ENCODE results near the gene BEAN1. TPM values are rescaled to one million over a fixed set of nuclear protein-coding genes. Genes with fewer than 3 reads are reported as not detected.

The BEAN1 gene
- total and polyA plus RNA-seq, 9 of the 15 experiments (the other 6 are each of a cell fraction or from before 2014, with no cell fraction given) = not detected

DNA sequence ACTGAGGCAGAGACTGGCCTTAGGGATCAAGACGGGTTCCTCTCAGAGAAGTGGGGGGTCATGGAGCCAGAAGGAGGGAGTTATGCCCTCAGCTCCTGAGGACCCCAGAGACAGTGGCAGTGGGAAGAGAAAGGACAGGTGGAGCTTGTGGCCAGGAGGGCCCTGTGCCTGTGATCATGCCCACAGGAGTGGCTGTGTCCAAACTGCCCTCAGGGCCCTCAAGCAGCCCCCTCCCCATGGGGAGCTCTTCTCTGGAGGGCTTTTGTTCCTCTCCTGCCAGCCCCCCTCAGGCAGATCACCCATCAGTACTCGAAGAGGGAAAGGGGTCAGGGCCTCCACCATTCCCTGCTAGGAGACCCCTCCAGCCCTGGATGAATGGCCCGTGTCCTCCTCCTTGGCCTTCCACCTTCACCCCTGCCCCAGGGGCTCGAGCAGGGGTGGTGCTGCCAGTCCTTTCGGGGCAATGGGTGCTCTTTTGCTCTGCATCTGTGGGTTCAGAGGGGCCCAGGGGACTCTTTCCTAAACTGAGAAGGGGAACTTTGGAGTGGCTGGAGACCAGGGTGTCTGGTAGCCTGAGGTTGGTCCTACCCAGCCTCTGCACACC lies 52.7 kb downstream of the BEAN1 start (continued):
- TF ChIP-seq, protein P1, sequence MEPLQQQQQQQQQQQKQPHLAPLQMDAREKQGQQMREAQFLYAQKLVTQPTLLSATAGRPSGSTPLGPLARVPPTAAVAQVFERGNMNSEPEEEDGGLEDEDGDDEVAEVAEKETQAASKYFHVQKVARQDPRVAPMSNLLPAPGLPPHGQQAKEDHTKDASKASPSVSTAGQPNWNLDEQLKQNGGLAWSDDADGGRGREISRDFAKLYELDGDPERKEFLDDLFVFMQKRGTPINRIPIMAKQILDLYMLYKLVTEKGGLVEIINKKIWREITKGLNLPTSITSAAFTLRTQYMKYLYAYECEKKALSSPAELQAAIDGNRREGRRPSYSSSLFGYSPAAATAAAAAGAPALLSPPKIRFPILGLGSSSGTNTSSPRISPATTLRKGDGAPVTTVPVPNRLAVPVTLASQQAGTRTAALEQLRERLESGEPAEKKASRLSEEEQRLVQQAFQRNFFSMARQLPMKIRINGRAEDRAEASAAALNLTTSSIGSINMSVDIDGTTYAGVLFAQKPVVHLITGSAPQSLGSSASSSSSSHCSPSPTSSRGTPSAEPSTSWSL (CRISPR knock-in tag; IDR thresholded peaks at IDR 0.05; ENCODE audit: borderline replicate concordance) = no peak

DNA sequence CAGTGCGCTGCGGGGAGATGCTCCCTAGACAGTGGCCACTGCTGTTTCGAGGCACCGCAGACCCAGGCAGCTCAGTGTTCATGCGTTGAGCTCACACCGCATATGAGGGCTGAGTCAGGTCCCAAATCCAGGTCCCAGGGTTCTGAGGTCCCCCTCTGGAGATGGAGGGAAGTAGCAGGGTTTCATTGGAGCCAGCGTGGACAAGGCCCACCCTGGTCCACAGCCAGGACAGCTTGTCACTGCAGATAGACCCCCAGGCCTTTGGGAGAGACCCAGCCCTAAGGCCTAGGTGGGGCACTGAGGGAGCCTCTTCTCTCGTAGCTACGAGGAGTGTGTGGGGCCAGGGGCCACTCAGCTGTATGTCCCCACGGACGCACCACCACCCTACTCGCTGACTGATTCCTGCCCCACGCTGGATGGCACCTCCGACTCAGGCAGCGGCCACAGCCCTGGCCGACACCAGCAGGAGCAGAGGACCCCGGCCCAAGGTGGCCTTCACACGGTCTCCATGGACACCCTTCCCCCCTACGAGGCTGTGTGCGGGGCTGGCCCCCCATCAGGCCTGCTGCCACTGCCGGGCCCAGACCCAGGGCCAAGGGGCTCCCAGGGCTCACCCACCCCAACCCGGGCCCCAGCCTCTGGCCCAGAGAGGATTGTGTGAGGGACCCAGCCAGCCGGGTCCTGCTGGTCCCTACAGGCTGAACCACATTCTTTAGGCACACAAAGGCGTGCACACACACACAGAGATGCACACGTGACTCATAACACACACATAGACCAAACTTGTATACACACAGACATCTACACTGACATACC lies 53.4 kb downstream of the BEAN1 start:
- Histone ChIP-seq H3K4me2 (ENCODE audit: insufficient read depth, low read length) (no peak overlapping the region), H3K36me3 (ENCODE audit: control insufficient read depth, insufficient read depth, low read length) (no peaks in the 10 kb centered on the region), H3K9me1 (ENCODE audit: control insufficient read depth, insufficient read depth, low read length) (peaks cover 4% of the 10 kb centered on the region), H3K4me1 (replicated peaks in 1 of 2; ENCODE audit: control insufficient read depth in 2 of 2, insufficient read depth in 2 of 2, low read length in 2 of 2) (peaks cover 6 to 9% of the 10 kb centered on the region in 2 experiments; a peak in 4 of 5 replicates), H4K20me1 (replicated peaks; ENCODE audit: control insufficient read depth, insufficient read depth, low read length) (no peaks in the 10 kb centered on the region), H3K4me3 (no peak overlapping the region), H3K27ac (ENCODE audit: extremely low read depth, low read depth, low read length) (no peak overlapping the region), H3K9ac (ENCODE audit: insufficient read depth in 1 of 2, low read depth in 2 of 2, low read length in 2 of 2) (peak overlapping the region in 1 of 2 experiments; percentile 31; a peak in 1 of 4 replicates), H3K27me3 (ENCODE audit: control insufficient read depth in 2 of 2, insufficient read depth in 2 of 2, low read length in 2 of 2) (peaks cover 0 to 6% of the 10 kb centered on the region in 2 experiments; a peak in 2 of 5 replicates), H3K79me2 (ENCODE audit: control insufficient read depth, insufficient read depth, low read length) (no peaks in the 10 kb centered on the region), H3K9me3 (replicated peaks; ENCODE audit: control insufficient read depth, insufficient read depth, low read depth, low read length) (no peaks in the 10 kb centered on the region), H2AFZ (ENCODE audit: low read depth, low read length) (no peak overlapping the region)
- intact Hi-C loops (cut with micrococcal nuclease) = no loop called here
- DNase-seq (ENCODE audit: extremely low read depth in 1 of 4, low spot score in 3 of 4) (no peak), FAIRE-seq (no peak), ATAC-seq (no peak)
- whole genome bisulfite sequencing (ENCODE audit: insufficient coverage, low coverage, missing lambda C conversion rate) = 50% methylated on average over 24 of the region's 25 CpGs
- in situ Hi-C loops (cut with MboI) = no loop called here
- TF ChIP-seq, protein P2, sequence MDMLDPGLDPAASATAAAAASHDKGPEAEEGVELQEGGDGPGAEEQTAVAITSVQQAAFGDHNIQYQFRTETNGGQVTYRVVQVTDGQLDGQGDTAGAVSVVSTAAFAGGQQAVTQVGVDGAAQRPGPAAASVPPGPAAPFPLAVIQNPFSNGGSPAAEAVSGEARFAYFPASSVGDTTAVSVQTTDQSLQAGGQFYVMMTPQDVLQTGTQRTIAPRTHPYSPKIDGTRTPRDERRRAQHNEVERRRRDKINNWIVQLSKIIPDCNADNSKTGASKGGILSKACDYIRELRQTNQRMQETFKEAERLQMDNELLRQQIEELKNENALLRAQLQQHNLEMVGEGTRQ (CRISPR knock-in tag; IDR thresholded peaks at IDR 0.05) = peak; percentile 32; the same call in 1 of the 2 replicates
- TF ChIP-seq BRCA1 (IDR thresholded peaks at IDR 0.05) (no peak), BRCA1 (CRISPR knock-in tag; IDR thresholded peaks at IDR 0.05) (no peak)
- TF ChIP-seq, protein P3, sequence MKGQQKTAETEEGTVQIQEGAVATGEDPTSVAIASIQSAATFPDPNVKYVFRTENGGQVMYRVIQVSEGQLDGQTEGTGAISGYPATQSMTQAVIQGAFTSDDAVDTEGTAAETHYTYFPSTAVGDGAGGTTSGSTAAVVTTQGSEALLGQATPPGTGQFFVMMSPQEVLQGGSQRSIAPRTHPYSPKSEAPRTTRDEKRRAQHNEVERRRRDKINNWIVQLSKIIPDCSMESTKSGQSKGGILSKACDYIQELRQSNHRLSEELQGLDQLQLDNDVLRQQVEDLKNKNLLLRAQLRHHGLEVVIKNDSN (CRISPR knock-in tag; IDR thresholded peaks at IDR 0.05) = peak; percentile 25; the same call in 1 of the 2 replicates
- ChIA-PET CTCF (ENCODE audit: low intra/inter-chr PET ratio) (interaction anchor here (1.0 kb wide), 1 partner anchor 74 kb away, joined by 3 read pairs; no protein-coding TSS in a partner anchor), POLR2A (no interaction called here)
- BruUV-seq (replicated peaks) = no TSS peak

All from K562 (cell line).